Fibroblast of upper back skin (primary cell): Measurements from ENCODE around the gene ATRN.

Experiments
- DNase-seq: peaks from one replicate; pipeline ENCODE4 v3.0.0-alpha.2; 2013

The ATRN gene

DNA sequence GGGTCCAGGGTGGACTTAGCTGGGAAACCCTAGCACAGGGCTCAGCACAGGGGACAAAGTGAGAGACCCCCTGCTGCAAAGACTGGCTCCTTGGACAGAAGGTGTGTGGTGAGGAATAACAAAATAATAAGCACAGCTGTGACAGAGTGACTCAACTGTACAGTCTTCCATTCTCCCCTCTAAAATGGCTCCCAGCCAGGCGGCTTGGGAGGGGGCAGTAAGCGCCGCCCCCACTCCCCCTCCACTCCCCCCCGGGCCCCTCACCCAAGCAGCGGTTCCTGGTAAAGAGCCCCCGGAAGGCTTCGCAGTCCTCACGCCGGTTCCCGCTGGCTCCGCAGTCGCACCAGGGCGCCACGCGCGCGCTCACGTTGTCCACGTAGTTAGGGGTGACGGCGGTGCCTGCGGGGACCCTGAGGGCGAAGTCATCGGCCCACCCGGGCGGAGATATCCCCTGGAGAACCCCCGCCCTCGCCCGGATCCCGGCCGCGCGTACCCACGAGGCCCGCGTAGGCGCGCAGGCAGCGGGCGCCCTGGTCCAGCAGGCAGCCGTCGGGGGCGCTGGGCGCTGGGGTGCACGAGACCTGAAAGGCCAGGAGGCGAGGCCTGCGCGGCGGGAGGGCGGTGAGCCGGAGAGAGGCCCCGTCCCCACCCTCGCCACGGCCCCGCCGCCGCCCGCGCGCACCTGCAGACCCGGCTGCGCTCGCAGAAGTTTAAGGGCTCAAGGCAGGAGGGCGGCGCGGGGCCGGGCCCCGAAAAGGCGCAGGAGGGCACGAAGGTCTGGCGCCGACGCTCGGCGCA is 189.6 kb downstream of the ATRN start:
- DNase-seq = no peak

DNA sequence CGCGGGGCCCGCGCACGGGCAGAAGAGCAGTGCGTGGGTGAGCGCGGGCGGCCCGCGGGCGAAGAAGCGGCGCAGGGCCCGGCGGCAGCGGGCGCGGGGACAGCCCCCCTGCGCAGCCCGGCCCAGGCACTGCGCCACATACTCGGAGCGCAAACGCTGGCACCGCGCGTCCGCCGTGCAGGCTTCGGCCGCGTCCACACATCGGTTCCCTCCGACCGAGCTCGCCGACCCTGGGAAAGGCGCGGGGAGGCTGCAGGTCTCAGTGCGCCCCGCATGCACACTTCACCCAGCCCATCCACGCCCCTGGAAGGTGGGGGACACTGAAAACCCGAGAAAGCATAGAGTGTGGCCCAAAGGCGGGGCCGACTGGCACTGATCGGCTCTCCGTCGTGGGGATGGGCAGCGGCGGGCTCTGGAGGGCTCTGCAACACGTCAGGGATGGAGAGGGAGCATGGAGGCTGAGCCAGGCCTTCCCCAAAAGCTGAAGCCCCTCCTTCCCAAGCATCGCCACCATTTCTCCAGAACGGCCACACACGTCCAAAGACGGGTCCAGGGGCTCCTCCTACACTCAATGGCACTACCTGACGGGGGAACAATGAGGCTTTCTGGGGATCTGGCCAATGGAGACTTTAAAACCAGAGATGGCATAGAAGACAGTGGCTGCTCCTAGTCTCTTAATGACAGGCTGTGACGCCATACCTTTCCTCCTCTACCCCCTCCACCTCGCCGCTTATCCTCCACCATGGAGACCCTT is 190.4 kb downstream of the ATRN start:
- no peak for DNase-seq

DNA sequence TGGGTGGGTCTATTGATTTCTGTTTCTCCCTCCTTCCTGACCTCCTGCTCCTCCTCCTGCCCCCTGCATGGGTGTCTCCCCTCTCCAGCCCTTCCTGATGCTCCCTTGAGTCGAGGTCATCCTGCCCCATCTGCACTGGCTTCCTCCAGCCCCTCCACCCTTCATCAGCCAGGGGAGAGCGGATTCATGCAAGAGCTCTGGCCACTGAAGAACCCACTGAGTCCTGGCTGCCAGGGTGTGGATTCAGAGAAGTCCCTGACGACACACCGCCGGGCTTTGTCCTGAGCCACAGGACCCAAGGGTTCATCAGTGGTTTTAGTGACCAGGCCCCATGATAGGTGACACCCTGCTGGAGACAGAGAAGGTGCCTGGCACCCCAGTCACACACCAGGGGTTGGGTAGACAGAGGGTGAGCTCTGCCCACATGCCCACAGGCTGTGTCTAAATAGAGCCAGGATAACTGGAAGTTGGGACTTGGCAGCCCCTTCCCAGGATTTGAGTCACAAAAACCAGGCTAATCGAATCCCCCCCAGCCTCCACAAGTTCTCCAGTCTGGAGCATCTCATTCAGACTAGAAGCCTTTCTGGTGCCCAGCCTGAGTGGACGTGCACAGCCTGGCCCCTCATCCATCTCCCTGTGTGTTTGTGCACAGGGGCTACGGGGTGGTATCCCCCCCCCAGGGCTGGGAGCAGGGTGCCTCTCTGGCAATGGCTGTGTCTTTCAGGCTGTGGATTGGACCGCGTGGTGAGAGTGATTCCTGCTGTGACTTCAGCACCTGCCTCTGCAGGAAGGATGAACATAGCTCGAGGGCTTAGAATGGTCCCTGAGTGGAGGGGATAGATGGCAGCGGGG is 191.2 kb downstream of the ATRN start:
- DNase-seq = no peak

DNA sequence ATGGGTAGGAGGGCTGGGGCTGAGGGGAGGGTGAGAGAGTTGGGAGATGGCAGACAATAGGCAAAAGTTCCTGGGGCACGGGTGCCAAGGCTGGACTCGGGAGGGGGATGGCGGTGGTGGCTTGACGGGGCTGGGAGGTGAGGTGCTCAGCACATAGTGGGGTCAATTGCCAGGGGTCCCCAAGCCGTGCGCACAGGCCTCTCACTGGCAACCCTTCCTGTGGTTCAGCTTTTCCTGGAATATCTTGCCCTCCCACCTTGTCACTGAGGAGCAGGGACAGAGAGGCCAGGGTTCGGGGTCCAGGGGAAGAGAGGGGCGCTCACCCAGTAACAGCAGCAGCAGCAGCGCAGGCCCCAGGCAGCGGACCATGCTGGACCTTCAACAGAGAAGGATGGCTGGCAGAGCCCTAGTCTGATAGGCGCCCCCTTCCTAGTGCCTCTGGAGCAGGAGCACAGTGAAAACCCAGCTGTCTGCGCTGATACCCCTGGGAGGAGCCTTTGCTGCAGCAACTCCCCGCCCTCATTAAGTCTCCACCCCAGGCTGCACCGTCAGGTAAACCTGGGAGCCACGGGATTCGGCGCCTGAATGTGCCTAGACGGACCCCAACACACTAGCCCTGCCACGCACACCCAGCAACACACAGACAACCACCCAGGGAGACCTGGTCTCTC is 192.3 kb downstream of the ATRN start, which contains the start of gene GFRA4:
GFRA4 (minus strand) TSS at position 369 of the 671 bp plus-strand sequence; CDS start at position 369, 0 bp downstream.
- DNase-seq = no peak

DNA sequence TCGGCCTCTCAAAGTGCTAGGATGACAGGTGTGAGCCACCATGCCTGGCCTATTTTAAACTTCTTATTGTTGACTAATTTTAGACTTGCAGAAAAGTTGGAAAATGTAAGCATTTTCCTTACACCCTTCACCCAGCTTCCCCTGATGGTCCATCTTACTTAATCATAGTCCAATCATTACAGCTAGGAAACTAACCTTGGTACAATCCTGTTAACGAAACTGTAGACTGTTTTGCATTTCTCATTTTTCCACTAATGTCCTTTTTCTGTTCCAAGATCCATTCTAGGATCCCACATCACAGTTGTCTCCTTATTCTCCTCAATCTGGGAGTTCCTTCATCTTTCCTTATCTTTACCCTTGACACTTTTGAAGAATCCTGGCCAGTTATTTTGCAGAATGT is 193.0 kb downstream of the ATRN start:
- DNase-seq = no peak

DNA sequence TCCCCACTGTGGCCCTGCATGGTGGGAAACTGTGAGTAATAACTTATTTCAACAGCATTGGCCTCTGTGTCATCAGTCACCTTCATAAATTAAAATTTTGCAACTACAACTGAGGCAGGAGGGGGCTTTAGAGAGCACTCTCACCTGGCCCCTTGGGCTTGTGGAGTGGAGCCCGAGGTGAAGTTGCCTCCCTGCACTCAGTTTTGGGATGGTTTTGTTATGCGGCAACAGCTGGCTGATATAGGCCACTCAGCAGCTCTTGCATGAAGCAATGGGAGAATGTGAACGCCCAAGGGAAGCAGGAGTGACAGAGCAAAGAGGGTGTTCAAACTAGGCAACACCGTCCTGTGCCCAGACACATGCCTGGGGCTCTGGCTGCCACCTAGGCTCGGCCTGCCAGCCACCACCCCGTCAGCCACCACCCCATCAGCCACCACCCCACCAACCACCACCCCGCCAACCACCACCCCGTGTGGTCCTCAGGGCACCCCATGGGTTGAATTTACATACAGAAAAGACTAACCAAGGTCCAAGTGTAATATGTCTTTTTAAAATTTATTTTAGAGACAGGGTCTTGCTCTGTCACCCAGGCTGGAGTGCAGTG is 196.7 kb downstream of the ATRN start:
- no peak for DNase-seq

DNA sequence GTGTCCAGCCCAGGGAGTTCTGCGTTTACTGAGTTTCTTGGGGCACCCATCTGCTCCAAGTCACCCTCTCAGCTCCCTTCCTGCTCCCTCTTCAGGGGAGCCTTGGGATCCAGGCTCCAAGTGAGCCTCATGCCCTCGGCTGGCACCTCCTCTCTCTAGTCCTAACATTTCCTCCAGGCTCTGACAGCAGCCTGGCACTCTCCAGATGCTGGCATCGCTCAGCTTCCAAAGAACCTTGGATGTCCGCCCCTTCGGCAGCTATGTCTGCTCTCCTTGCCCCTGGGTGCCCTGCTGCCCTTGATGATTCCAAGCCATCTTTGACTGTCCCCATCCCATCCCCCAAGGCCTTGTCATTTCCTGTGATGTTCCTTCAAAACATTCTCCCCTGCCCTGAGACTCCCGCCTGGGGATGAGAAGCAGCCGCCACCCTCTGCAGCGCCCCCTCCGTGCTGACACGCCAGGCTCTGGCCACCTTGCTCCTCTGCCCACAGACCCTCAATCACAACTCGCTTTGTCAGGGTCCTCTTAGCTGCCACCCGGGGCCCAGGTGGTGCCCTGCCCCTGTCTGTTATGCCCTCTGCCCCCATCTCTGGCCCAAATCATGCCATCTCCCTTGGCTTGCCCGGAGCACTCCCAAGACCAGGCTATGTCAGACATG is 199.0 kb downstream of the ATRN start:
- no peak for DNase-seq

DNA sequence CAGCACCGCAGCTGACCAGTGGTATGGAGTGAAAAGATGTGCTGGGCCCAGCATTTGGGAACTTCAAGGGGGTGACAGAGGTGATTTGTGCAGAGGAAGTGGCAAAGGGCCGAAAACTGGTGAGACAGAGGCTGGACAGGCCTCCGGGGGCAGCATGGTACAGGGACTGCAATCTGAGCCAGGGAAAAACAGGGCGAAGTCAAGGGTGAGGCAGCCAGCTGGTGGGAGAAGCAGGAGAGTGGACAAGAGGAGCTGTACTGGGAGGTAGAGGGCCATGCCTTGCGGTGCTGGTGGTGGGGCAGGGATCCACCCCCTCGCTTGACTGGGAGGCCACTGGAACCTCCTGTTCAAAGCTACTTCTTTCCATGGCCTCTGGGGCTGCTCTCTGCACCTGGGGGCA is 199.7 kb downstream of the ATRN start:
- peak; percentile 18 for DNase-seq

DNA sequence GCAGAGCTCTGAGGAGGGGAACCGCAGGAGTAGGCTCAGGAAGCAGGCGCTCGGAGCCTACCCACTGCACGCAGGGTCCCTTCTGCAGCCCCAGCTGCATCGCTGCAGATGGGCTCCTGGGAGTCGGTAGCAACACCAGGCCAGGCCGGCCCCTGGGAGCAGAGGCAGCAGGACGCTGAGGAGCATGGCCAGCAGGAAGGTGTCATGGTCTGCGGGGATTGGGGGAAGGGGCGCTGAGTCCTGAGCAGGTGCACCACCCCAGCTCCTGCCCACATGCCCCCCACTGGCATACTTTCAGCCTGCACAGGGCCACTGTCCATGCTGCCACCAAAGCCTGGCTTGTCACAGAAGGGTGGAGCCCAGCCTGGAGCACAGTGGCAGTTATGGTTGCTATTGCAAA is 200.1 kb downstream of the ATRN start:
- no peak for DNase-seq

DNA sequence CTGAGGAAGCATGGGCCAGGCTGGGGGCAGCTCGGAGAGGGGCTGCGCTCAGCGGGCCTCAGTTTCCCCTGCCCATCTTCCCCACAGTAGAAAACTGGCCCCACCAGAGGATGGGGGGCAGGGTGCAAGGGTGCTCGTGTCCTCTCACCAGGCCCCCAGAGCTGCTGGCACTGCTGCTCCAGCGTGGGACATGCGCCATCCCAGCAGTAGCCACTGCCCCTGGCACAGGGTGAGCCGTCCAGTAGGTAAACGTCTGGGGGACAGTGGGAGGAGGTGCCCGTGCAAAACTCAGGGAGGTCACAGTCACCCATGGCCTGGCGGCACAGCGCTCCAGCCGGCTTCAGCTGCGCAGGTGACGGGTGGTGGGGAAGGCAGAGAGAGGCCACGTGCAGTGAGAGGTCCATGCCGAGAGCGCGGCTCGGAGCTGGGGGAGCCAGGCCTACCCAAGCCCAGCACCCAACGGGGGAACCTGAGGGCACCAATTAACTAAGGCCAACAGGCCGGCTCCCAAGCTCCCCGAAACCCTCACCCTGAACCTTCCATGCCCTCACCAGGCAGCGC is 201.2 kb downstream of the ATRN start:
- DNase-seq = no peak

DNA sequence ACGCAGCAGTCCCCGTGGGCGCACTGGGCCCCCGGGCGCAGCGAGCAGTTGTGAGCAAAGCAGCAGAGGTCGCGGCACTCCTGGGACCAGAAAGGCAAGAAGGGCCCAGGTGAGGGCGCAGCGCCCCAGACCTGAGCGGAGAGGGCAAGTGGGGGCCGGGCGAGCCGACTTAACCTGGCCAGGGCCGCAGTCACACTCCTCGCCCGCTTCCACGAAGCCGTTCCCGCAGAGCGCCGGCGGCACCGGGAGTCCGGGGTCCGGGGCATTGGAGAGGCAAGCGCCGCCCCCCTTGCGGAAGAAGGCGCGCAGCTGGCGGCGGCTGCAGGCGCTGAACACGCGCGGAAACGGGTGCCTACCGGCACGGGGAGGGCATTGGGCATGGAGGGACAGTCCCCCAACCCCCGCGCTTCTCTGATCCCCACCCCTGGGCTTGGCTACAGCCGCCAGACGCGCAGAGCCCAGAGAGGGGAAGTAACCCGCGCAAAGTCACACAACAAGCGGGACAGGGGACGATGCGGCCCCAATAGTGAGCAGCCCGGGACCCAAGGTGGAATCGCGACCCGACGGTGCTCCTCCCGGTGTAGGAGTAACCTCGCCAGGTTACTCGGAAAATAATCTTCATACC is 201.8 kb downstream of the ATRN start:
- DNase-seq = no peak

DNA sequence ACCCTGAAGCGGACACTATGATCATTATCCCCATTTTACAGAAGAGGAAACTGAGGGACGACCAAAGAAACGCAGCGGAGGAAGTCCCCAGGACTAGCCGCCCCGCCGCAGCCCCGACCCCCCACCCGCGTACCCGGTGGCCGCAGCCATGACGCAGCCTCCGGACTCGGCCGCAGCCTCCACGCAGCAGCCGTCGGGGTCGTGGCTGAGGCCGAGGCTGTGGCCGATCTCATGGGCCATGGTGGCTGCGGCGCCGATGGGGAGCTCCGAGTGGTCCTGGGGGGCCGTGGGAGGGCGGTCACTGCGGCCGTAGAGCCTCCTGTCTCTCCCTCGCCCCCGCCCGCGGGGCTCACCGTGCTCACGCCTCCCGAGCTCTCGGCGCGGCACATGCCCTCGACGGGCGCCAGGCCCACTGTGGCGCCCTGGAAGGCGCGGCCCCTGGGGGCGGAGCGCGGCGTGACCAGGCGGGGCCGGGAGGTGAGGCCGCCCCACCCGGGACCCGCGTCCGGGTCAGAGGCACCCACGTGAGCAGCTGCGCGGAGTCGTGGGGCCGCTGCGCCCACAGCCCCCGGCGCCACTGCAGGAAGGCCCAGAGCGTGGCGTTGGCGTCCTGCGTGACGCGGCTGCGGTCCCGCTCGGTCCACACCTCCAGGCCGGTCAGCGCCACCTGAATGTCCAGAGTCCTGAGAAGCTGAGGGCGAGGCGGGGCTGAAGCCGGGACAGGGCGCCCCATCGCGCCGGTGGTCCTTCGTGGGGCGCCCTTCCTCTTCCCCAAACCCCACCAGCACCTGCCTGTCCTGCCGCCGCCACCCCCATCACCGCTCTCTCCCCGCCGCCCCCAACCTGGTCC is 202.6 kb downstream of the ATRN start:
- DNase-seq = no peak

DNA sequence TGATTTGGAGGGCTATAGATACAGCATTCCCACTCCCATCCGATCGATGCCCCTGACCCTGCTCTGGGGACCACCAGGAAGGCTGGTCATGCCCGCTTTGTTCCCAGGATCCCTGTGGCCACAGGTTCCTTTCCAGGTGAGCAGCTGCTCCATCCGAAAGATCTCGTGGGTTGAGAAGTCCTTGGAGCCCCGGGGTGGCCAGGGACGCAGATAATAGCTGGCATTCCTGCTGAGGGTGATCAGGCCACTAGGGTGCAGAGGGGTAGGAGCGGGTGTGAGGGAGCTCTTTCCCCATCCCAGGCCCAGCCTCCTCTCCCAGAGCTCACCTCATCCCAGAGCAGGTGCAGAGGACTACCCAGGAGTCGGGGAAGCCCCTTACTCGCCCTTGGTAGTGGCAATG is 203.6 kb downstream of the ATRN start:
- DNase-seq = no peak

DNA sequence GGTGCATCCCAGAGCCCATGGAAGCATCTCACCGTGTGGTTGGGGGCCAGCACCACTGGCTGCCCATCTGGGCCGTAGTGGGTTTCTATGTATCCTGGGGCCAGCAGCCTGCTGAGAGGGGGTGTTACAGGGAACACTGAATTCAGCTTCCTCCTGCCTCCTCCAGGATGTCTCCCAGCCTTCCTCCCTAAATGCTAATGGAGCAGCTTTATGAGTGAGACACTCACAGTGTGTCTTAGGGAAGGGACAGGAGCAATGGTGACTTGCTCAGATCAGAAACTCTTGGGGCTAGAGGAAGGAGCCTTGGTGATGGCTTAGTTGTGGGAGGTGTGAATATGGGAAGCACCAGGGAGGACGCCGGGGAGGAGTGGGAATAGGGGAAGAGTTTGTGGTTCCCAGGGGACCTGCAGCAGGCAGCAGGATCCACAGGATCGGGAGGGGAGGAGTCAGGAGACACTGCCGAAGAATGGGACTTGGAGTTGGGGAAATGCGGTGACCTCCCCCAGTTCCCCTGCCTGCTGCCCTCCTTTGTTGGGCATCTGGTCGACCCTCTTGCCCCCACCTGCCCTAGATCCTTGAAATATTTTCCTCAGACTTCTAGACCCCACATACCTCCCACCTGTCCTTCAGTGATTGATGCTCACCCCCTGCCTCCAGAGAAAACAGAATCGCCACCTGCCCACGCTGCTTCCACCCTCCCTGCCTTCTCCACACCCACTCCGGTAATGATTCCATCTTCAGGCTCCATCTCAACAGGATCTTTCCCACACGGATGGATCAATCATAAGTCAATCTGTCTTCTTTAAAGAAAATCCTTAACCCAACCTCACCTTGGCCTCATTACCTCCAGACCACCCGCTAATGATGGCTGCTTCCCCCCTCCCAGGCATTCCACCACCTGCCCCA is 204.4 kb downstream of the ATRN start:
- DNase-seq = no peak

DNA sequence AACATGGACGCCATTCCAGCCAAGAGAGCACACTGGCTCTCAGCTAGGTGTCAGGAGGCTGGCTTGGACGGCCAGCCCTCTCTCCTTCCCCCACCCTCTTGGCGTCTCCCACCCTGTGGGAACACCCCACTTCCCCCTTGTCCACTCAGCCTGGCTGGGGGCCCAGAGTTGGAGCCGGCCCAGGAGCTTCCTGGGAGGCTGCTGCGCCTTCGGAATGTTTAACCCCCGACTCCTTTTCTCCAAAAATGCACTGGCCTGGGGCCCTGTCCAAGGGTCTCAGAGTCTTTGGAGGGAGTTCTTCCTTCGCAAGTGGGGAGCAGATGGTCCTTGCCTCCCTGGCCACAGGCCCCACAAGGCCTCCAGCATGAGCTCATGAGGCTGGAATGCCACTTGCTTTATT is 206.9 kb downstream of the ATRN start:
- DNase-seq = peak; percentile 80

DNA sequence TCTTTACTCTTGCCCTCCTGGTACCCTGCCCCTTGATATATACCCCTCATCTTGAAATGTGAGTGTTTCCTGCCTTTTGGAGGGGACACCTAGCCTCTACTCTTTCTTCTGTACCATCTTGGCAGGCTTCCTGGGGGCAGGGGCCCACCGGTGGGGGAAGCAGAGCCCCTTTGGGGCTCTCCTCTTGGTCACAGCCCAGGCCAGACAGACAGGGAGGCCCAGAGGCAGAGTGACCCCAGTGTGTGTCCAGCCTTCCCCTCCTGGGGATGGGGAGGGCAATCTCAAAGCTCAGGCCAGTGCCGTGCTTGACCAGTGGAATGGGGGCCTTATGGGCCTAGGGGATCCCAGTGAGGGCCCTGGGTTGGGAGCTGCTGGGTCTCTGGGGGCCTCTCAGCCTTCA is 207.4 kb downstream of the ATRN start:
- DNase-seq = no peak

DNA sequence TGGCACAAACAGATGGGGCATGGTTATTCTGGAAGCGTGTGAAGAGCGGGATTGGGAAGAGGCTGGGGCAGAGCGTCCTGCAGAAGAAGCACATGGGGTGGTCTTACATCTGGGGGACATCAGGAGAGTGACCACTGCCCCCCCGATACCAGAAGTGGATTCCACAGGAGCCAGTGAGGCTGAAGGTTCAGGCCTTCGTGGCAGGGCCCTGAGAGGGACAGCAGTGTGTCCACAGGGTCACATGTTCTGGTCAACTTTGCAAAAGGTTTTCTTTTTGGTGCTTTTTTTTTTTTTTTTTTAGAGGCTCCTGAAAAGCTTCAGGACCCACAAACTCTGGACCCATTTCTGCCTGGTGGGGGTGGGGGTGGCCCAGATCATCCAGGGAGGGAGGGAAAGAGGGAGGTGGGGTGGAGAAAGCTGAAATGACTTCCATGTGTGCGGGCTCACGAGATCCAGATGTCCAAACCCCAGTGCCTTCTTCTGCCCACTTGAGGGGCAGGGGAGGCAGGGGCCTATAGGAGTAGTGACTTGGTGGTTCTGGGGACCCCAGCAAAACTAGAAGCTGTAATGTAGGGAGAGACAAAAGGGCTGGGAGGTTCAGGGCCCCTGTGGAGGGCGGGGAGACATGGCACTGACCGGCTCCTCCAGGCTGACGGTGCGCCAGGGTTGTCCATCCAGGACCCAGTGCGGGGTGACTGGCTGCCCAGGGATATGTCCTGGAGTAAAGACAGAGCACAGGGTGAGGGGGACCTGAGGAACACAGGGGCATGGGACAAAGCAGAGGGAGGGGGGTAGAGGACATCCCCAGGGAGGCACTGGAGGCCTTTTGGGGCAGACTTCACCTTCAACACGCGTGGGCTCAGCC is 208.3 kb downstream of the ATRN start:
- DNase-seq = peak; percentile 59
